Suprapubic skin (tissue), 4 donors: ENCODE measurements around the gene PTPRN2.

ENCODE experiments used
- POLR2A ChIP-seq, 2 donors: fragments of 450-650 bp; IDR thresholded peaks; one replicate each; pipeline ENCODE4 v1.6.1; 2017; ENCODE audit warnings: antibody characterized with exemption in 2 of 2, mild to moderate bottlenecking in 2 of 2, moderate library complexity in 2 of 2
- POLR2AphosphoS5 ChIP-seq, 3 donors: sonication (generic); formaldehyde crosslinking; IDR thresholded peaks; one replicate each; pipeline ENCODE4 v1.6.1; 2017; ENCODE audit warnings: antibody characterized with exemption in 3 of 3
- TF ChIP-seq, protein P1 (sequence below), 2 donors: fragments of 200-600 bp in 1 of 2; fragments of 450-650 bp in 1 of 2; sonication (generic) in 1 of 2; IDR thresholded peaks; one replicate each; pipeline ENCODE4 v1.5.1; 2016 to 2019; ENCODE audit warnings: antibody characterized with exemption in 2 of 2, mild to moderate bottlenecking in 1 of 2, moderate library complexity in 1 of 2

DNA sequence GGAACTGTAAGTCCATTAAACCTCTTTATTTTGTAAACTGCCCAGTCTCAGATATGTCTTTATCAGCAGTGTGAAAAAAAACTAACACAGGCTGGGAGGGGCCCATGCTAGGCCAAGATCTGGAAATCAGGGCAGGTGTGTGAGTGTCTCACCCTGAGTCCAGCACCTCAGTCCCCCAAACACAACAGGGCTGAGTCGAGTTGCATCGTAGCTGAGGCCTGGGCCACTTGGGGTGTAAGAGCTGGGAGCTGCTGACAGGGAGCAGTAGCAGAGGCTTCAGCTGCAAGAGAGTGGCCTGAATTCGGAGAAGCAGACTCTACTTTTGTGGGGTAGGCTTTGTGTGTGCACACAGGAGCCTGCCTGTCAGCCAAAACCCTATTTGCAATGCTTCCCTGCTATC lies 553.1 kb downstream of the PTPRN2 start:
- TF ChIP-seq, protein P1, sequence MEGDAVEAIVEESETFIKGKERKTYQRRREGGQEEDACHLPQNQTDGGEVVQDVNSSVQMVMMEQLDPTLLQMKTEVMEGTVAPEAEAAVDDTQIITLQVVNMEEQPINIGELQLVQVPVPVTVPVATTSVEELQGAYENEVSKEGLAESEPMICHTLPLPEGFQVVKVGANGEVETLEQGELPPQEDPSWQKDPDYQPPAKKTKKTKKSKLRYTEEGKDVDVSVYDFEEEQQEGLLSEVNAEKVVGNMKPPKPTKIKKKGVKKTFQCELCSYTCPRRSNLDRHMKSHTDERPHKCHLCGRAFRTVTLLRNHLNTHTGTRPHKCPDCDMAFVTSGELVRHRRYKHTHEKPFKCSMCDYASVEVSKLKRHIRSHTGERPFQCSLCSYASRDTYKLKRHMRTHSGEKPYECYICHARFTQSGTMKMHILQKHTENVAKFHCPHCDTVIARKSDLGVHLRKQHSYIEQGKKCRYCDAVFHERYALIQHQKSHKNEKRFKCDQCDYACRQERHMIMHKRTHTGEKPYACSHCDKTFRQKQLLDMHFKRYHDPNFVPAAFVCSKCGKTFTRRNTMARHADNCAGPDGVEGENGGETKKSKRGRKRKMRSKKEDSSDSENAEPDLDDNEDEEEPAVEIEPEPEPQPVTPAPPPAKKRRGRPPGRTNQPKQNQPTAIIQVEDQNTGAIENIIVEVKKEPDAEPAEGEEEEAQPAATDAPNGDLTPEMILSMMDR (IDR thresholded peaks at IDR 0.05) = no peak
- TF ChIP-seq POLR2A (IDR thresholded peaks at IDR 0.05) (no peak), POLR2AphosphoS5 (IDR thresholded peaks at IDR 0.05) (no peak)
